HG03159 (cell line): ENCODE data around the gene JAKMIP1.

ENCODE experiments used
- ATAC-seq: cut with Tn5 transposase; IDR thresholded peaks from one replicate; pipeline ENCODE4 v1.9.1; 2021; ENCODE audit warnings: mild to moderate bottlenecking, moderate library complexity; ENCODE audit not compliant: unreplicated experiment

JAKMIP1 gene

GRCh38 chr4:6204871-6205566 is 4.7 kb upstream of the JAKMIP1 start:
- ATAC-seq: no peak

- ATAC-seq: no peak
These were observed 3.7 kb upstream of the JAKMIP1 start for GRCh38 chr4:6204098-6204497.

DNA sequence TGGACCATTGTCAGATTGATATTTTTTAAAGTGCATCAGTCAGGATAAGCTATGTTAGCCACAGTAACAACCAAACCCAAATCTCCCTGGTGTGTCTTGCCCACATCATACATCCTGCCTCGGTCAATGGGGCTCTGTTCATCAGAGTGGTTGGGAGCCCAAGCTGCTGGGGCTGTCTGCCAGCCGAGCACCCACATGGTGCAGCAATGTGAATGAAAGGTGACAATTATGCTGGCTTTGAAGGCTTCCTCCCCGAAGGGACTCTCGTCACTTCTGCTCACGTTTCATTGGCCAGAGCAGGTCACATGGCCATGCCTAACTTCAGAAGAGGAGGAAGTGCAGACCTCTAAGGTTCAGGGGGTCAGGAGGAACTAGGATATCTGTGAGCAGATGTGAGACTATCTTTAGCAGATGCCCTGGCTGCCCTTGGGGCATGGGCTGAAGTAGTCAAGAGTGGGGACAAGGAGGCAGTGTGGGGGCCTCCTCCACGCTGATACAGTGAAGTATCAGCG is 1.3 kb upstream of the JAKMIP1 start:
- no peak for ATAC-seq

DNA sequence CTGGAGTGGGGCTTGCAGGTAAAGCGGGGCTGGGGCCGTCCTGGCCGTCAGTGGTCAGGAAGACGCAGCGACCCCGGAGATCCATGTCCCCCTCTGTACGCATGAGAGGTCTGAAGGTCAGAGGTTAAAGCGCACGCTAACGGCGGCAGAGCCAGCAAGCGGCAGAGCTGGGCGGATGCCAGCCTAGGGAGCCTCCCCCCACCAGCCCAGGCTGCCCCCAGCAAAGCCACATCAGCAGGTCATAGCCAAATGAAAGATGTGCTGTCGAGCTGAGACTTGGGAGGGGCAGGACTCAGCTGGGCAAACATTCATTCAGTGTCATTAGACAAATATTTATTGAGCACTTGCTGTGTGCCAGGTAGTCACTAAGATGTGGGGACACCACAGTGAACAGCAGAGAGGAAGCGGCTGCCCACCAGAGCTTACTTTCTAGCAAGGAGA is 593 bp upstream of the JAKMIP1 start:
- ATAC-seq: peak; percentile 10

- ATAC-seq: no peak
These were observed 877 bp downstream of the JAKMIP1 start for GRCh38 chr4:6199422-6199921.

DNA sequence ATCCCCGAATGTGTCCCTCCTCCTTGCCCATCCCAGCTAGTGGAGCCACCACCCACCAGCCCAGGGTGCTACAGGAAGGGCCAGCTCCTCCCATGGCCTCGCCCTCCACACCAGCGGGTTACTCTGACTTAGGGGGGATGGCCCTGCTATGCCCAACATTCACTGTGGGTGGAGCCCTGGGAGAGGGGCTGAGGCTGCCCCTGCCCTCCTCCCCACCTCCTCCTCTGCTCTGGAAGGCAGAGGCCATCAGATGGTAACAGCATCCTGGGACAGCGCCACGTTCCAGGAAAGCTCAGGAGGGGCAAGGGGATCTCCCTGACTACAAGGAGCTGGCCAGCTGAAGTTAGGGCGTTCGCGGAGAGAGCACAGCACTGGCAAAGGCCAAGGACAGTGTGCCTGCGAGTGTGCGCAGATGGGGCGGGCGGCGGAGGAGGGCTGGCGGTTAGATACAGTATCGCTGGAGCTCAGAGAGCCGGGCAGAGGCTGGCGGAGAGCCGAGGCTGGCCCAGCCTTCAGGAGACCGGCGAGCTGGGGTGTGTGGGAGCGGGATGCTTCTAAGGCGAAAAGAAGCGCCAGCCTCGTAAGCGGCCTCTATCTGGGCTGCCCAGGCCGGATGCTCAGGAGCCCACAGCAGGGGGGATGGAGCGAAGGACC is 1.5 kb downstream of the JAKMIP1 start:
- ATAC-seq: no peak

DNA sequence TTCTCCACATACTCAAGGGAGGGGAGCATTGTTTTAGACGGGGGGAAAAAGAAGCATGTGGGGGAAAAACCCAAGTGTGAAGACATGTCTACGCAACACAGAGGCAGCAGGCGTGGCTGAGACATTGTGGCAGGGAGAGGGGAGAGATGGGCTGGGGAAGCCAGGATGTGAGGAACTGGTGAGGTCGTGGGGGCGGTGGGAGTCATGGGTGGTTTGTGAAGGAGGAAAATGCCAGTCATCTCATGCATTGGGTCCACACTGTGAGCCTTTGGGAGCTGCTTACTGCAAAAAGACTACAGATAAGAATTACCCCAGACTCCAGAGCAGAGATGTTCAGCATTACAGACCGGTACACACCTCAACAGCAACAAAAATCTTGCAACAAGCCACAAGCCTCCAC is 2.1 kb downstream of the JAKMIP1 start:
- ATAC-seq: no peak

- ATAC-seq: no peak
These were observed 2.7 kb downstream of the JAKMIP1 start for GRCh38 chr4:6197433-6198174.

- ATAC-seq: no peak
These were observed 3.5 kb downstream of the JAKMIP1 start for GRCh38 chr4:6196871-6197270.

GRCh38 chr4:6196324-6196723 is 4.0 kb downstream of the JAKMIP1 start:
- ATAC-seq: no peak

DNA sequence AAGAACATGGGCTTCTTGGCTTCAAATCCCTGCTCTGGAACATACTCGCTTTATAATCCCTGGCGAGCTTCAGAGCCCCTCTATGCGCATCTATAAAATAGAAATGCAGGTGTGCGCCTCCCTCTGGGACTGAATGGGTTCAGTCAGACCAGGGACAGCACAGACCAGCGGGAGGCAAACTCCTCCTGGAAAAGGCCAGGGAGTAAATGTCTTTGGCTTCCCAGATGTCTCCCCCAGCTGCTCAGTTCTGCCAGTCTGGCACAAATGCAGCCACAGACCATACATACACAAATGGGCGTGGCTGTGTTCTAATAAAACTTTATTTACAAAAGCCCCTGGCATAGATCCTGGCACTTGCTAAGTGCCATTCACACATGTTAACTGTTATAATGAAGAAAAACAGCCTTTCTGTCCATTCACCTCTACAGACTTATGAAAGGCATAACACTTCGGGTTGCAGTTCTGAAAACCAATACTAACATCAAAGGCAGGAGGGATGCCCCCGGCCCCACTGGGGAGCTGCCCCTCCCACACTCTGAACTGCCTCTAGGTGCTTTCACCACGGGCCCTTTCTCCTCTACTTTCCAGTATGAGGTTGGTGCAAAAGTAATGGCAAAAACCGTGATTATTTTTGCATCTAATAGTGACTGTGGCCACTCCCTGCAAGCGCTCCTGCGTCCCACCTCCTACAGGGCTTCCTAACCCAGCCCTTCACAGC is 4.6 kb downstream of the JAKMIP1 start:
- ATAC-seq: no peak

DNA sequence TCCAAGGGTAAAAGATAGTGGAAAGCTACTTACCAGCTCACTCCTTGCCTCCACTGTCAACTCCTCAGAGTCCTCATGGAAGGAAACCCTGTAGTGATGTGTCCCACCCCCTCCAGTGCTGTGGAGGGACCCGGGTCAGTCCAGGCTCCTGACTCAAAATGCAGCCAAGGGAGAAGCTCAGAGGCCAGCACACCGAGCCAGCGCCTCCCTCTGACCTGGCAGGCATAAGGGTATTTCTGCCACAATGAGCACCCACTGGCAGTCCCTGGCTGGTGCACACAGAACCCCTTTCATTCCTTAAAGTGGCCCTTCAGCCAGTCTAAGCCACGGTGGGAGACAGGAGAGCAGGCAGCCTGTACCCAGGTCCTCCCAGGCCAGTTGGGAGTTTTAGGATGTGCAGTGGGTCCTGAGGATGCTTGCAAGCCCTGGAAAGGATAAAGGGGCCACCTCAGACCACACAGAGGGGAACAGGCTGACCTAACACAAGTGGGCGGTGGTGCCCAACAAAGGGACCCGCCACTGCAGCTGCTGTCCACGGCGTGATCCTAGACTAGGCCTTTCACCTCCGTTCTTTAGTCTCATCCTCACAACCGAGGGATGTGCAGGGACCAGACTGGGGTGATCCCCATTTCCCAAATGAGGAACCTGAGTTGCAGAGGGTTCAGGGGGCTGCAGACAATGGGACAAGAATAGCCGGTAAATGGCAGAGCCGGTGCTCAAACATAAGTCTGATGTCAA is 5.7 kb downstream of the JAKMIP1 start:
- no peak for ATAC-seq

DNA sequence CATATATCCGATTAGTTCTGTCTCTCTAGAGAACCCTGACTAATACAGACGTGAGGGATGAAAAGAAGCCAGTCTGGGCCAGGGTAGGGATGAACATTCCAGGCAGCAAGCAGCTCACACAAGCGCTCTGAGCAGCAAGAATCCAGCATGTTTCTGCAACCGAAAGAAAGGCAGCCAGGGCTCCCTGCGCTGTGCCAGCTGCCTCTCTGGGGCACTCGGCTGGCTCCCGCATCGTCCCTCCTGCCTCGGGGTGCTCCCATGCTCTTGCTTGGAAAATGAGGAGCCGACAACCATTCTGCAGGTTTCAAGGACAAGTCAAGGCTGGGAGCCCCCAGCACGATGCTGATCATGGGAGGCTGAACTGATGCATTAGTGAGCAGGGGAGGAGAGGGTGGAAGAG is 7.0 kb downstream of the JAKMIP1 start:
- no peak for ATAC-seq

- no peak for ATAC-seq
These were observed 8.1 kb downstream of the JAKMIP1 start for GRCh38 chr4:6192245-6192644.

- ATAC-seq: no peak
These were observed 8.8 kb downstream of the JAKMIP1 start for GRCh38 chr4:6191448-6192130.

DNA sequence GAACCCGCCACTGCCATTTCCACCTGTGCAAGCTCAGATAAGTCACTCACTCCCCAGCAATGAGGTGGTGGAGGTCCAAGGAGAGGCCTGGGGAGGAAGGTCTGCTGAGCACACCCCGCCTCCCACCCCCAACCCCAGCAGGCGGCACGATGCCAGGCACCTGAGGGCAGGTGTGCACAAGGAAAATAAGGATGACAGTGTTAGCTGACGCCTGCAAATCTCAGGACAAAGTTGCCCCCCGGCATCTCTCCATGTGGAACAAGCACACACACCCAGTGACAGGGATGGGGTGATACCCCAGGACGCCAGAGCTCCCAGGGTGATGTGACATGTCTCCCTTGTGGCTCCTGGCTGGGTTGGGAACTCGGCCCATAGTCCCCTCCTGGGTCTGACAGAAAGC is 9.9 kb downstream of the JAKMIP1 start:
- ATAC-seq: no peak

- no peak for ATAC-seq
These were observed 10.8 kb downstream of the JAKMIP1 start for GRCh38 chr4:6189511-6189910.

DNA sequence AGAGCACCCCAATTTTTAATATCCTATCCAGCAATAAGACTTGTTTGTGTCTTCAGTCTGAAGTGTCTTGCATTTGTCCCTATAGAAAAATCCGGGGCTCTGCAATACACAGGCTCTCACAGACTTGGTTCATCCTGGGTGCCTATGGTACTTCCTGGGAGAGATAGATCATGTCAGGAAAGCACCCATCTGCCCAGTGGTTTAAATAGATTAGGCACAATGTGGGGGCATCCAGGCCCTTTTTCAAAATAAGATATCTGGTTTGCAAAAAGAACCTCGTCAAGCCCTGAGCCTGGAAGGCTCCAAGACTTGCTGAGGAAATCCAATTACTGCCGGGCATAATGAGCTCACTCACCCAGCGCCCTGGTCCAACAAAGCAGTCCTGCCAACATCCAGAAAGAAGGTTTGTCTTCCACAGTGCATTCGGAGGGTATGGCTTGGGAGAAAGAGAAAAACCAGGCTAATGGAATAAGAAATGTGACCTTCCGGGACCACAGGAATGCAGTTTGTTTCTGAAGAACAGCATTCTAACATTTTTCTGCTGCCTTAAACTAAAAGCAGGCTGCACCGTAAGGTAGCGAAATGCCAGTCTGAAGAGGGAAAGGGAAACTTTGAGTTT is 11.6 kb downstream of the JAKMIP1 start:
- ATAC-seq: no peak

- no peak for ATAC-seq
These were observed 16.2 kb downstream of the JAKMIP1 start for GRCh38 chr4:6184169-6184568.
